B cell (primary cell): Measurements from ENCODE around the gene EPAS1. TPM values are rescaled to one million over a fixed set of nuclear protein-coding genes. Genes with fewer than 3 reads are reported as not detected.

Experiments used
- ATAC-seq: fragments of 200-7000 bp; cut with Tn5 transposase; one replicate; pipeline ENCODE4 v1.10.0; 2021; ENCODE audit warnings: low read depth, mild to moderate bottlenecking, moderate number of reproducible peaks, moderate library complexity
- CTCF ChIA-PET: fragments of 350-600 bp; sonication (Branson Sonifier 250); formaldehyde crosslinking; loops from one replicate; lab custom pipeline; 2021; ENCODE audit warnings: antibody characterized with exemption, inconsistent platforms; lab: Charles Lee
- POLR2A ChIA-PET: fragments of 350-600 bp; sonication (Branson Sonifier 250); formaldehyde crosslinking; loops from one replicate; lab custom pipeline; 2021; ENCODE audit warnings: antibody characterized with exemption; lab: Charles Lee
- DNase-seq: peaks from one replicate; pipeline ENCODE4 v3.0.0; 2013
- H2AFZ ChIP-seq: 2 replicates; pipeline ENCODE4 v1.6.1; 2012; ENCODE audit warnings: mild to moderate bottlenecking, low read depth, low read length; ENCODE audit not compliant: insufficient read depth, poor library complexity, severe bottlenecking
- H3K27ac ChIP-seq, 2 donors: 1 replicate in 1 of 2; 2 replicates in 1 of 2; pipeline ENCODE4 v1.5.1; 2012 to 2013; ENCODE audit warnings: low read length in 2 of 2, mild to moderate bottlenecking in 2 of 2, moderate library complexity in 1 of 2
- H3K27me3 ChIP-seq, 4 experiments: fragments of 200-600 bp in 1 of 4; sonication (generic) in 1 of 4; replicated peaks in 1 of 4; 1 replicate in 2 of 4; 2 replicates in 2 of 4; pipeline versions ENCODE4 v1.6.1 to v1.7.0; 2013 to 2016; ENCODE audit warnings: low read length in 3 of 4, mild to moderate bottlenecking in 2 of 4, mixed read lengths in 1 of 4, moderate library complexity in 1 of 4; ENCODE audit not compliant: insufficient read depth in 4 of 4, control insufficient read depth in 3 of 4; ENCODE audit errors: control extremely low read depth in 1 of 4
- H3K36me3 ChIP-seq, 2 experiments: replicated peaks in 1 of 2; 1 replicate in 1 of 2; 2 replicates in 1 of 2; pipeline versions ENCODE4 v1.6.1 to v1.7.1; 2013; ENCODE audit warnings: low read length in 1 of 2; ENCODE audit not compliant: insufficient read depth in 2 of 2, control insufficient read depth in 1 of 2; ENCODE audit errors: control extremely low read depth in 1 of 2, extremely low read depth in 1 of 2
- H3K4me1 ChIP-seq, 2 donors: fragments of 200-600 bp in 1 of 2; sonication (generic) in 1 of 2; 1 replicate in 1 of 2; 2 replicates in 1 of 2; pipeline versions ENCODE4 v1.5.1 to v1.6.1; 2013 to 2017; ENCODE audit warnings: low read length in 2 of 2; ENCODE audit not compliant: control insufficient read depth in 2 of 2, insufficient read depth in 2 of 2
- H3K4me2 ChIP-seq: replicated peaks from 2 replicates; pipeline ENCODE3; 2012; ENCODE audit warnings: mild to moderate bottlenecking, low read depth, low read length; ENCODE audit not compliant: poor library complexity, severe bottlenecking
- H3K4me3 ChIP-seq, 5 experiments: fragments of 200-600 bp in 1 of 5; sonication (generic) in 1 of 5; 1 replicate in 3 of 5; 2 replicates in 2 of 5; pipeline versions ENCODE4 v1.5.1 to v1.7.0; 2011 to 2016; ENCODE audit warnings: low read length in 4 of 5, mild to moderate bottlenecking in 4 of 5, low read depth in 2 of 5, control low read depth in 1 of 5, moderate library complexity in 1 of 5; ENCODE audit not compliant: insufficient read depth in 1 of 5; ENCODE audit errors: control extremely low read depth in 1 of 5, extremely low read depth in 1 of 5
- H3K79me2 ChIP-seq: fragments of 200-600 bp; sonication (generic); one replicate; pipeline ENCODE4 v1.6.0; 2016; ENCODE audit warnings: low read length; ENCODE audit not compliant: control insufficient read depth, insufficient read depth
- H3K9ac ChIP-seq: fragments of 200-600 bp; sonication (generic); 2 replicates; pipeline ENCODE4 v1.6.1; 2017; ENCODE audit warnings: mild to moderate bottlenecking, low read length, moderate library complexity
- H3K9me3 ChIP-seq, 3 donors: one replicate each; pipeline versions ENCODE4 v1.6.1 to v1.7.1; 2013; ENCODE audit warnings: low read length in 2 of 3; ENCODE audit not compliant: control insufficient read depth in 2 of 3, insufficient read depth in 1 of 3; ENCODE audit errors: control extremely low read depth in 1 of 3
- H4K20me1 ChIP-seq: 2 replicates; pipeline ENCODE4 v1.6.0; 2012; ENCODE audit warnings: mild to moderate bottlenecking, low read length; ENCODE audit not compliant: insufficient read depth, control insufficient read depth, poor library complexity, severe bottlenecking
- H3K27ac Mint-ChIP-seq: one replicate; pipeline ENCODE4 v1.8.0; 2021; ENCODE audit warnings: mixed read lengths
- H3K27me3 Mint-ChIP-seq: one replicate; pipeline ENCODE4 v1.8.0; 2021; ENCODE audit warnings: mixed read lengths
- H3K4me1 Mint-ChIP-seq: one replicate; pipeline ENCODE4 v1.8.0; 2021; ENCODE audit warnings: mixed read lengths
- H3K4me3 Mint-ChIP-seq: one replicate; pipeline ENCODE4 v1.8.0; 2021; ENCODE audit warnings: mixed read lengths
- H3K9me3 Mint-ChIP-seq: one replicate; pipeline ENCODE4 v1.8.0; 2022; ENCODE audit warnings: mixed read lengths; ENCODE audit not compliant: insufficient read depth
- CTCF ChIP-seq: fragments of 200-600 bp; IDR thresholded peaks from one replicate; pipeline ENCODE4 v1.8.0; 2022; ENCODE audit warnings: antibody characterized with exemption, mild to moderate bottlenecking
- EZH2 ChIP-seq: IDR thresholded peaks from 2 replicates; pipeline ENCODE4 v1.6.1; 2012; ENCODE audit warnings: borderline replicate concordance, low read depth, mild to moderate bottlenecking, moderate library complexity, low read length; ENCODE audit not compliant: insufficient read depth, poor library complexity, severe bottlenecking
- WGBS: methylation state at CpG from one replicate; pipeline ENCODE4 v1.1.5; 2013; ENCODE audit warnings: missing lambda C conversion rate; ENCODE audit not compliant: insufficient coverage; 5-methylcytosine and 5-hydroxymethylcytosine counted together
- intact Hi-C: fragments of 100-400 bp; cut with micrococcal nuclease; formaldehyde crosslinking; loops from one replicate; pipeline ENCODE4 v1.10.0; 2022
- polyA plus RNA-seq: library from polyadenylated mRNA; depleted of rRNA; stranded (reverse); fragments of >200 nt; gene quantifications from 2 replicates; pipeline ENCODE4 v1.2.3, GENCODE V29; 2012
- total RNA-seq, 2 donors: library from RNA; stranded (reverse); fragments of 120-200 nt in 1 of 2; gene quantifications; 1 replicate in 1 of 2; 2 replicates in 1 of 2; pipeline versions ENCODE4 v1.2.3 to v1.2.4, GENCODE V29; 2013 to 2022

The EPAS1 gene
- total and polyA plus RNA-seq, 2 donors (not counting 1 experiment from before 2014, with no cell fraction given), result 0.06 to 0.37 TPM

- no peaks in the 10 kb centered on the region for H3K9me3 Mint-ChIP-seq
- H3K4me1 Mint-ChIP-seq, result no peaks in the 10 kb centered on the region
- TF ChIP-seq EZH2, result no peak
- ChIA-PET CTCF (no interaction called here), POLR2A (no interaction called here)
- Histone ChIP-seq H3K4me2 (no peak overlapping the region), H3K79me2 (no peaks in the 10 kb centered on the region), H3K36me3 (no peaks in the 10 kb centered on the region), H3K9me3 (no peaks in the 10 kb centered on the region), H4K20me1 (no peaks in the 10 kb centered on the region), H3K27me3 (peaks cover 0 to 4% (median 0%) of the 10 kb centered on the region in 4 experiments), H3K9ac (no peak overlapping the region), H2AFZ (no peak overlapping the region), H3K27ac (no peak overlapping the region), H3K4me3 (no peak overlapping the region), H3K4me1 (no peaks in the 10 kb centered on the region)
- DNase-seq, result no peak
- WGBS, result 91% methylated on average over 5 of the region's 8 CpGs
- H3K27me3 Mint-ChIP-seq, result peaks cover 4% of the 10 kb centered on the region
- no peak overlapping the region for H3K27ac Mint-ChIP-seq
- H3K4me3 Mint-ChIP-seq, result no peak overlapping the region
- intact Hi-C loops, result no loop called here
- no peak for ATAC-seq
These were observed 84.7 kb downstream of the EPAS1 start for GRCh38 chr2:46381871-46382270.

- Histone ChIP-seq H3K27me3 (peaks cover 0 to 4% (median 0%) of the 10 kb centered on the region in 4 experiments), H3K4me1 (no peaks in the 10 kb centered on the region), H3K27ac (no peak overlapping the region), H3K36me3 (no peaks in the 10 kb centered on the region), H3K4me3 (no peak overlapping the region), H3K9ac (no peak overlapping the region), H3K4me2 (no peak overlapping the region), H2AFZ (no peak overlapping the region), H3K9me3 (no peaks in the 10 kb centered on the region), H4K20me1 (no peaks in the 10 kb centered on the region), H3K79me2 (no peaks in the 10 kb centered on the region)
- Mint-ChIP-seq H3K9me3 (no peaks in the 10 kb centered on the region), H3K27me3 (peaks cover 4% of the 10 kb centered on the region), H3K4me3 (no peak overlapping the region), H3K4me1 (no peaks in the 10 kb centered on the region), H3K27ac (no peak overlapping the region)
- CTCF ChIA-PET, result no interaction called here
- DNase-seq (no peak), ATAC-seq (no peak)
- WGBS, result 79% methylated on average over 14 of the region's 14 CpGs
- no peak for TF ChIP-seq CTCF
- TF ChIP-seq EZH2, result no peak
- POLR2A ChIA-PET, result no interaction called here
- intact Hi-C loops, result no loop called here
These were observed 85.3 kb downstream of the EPAS1 start for GRCh38 chr2:46382331-46383112.
